KOPT-K1 (cell line): ENCODE measurements around the gene SCRG1.

Experiments used
- H3K27ac ChIP-seq: fragments of 200-600 bp; sonication (generic); 2 replicates; pipeline ENCODE4 v1.5.1; 2016; ENCODE audit warnings: antibody characterized with exemption, mild to moderate bottlenecking, low read depth, low read length; ENCODE audit not compliant: poor library complexity, severe bottlenecking
- H3K36me3 ChIP-seq: fragments of 200-600 bp; sonication (generic); 2 replicates; pipeline ENCODE4 v1.5.1; 2017; ENCODE audit warnings: antibody characterized with exemption, mild to moderate bottlenecking, low read length, moderate library complexity; ENCODE audit not compliant: insufficient read depth
- H3K9me3 ChIP-seq: fragments of 200-600 bp; sonication (generic); 2 replicates; pipeline ENCODE4 v1.5.1; 2017; ENCODE audit warnings: antibody characterized with exemption, low read length, mild to moderate bottlenecking; ENCODE audit not compliant: insufficient read depth, poor library complexity, severe bottlenecking

The SCRG1 gene

GRCh38 chr4:173398779-173399415, at the start of gene SCRG1:
TSS of gene SCRG1 (minus strand) at chr4:173399116. CDS start at chr4:173391414, 7,702 bp downstream.
- Histone ChIP-seq H3K27ac (no peak within 1 kb of the TSS), H3K9me3 (no peaks in the 10 kb centered on the region), H3K36me3 (0 out of 2 replicates have a peak, but pooled peaks cover 4% of the 10 kb centered on the region)

- H3K27ac ChIP-seq, result no peak overlapping the region
- no peaks in the 10 kb centered on the region for H3K9me3 ChIP-seq
- H3K36me3 ChIP-seq, result no peaks in the 10 kb centered on the region
Observed at GRCh38 chr4:173448103-173448502, 49.2 kb upstream of the SCRG1 start.

DNA sequence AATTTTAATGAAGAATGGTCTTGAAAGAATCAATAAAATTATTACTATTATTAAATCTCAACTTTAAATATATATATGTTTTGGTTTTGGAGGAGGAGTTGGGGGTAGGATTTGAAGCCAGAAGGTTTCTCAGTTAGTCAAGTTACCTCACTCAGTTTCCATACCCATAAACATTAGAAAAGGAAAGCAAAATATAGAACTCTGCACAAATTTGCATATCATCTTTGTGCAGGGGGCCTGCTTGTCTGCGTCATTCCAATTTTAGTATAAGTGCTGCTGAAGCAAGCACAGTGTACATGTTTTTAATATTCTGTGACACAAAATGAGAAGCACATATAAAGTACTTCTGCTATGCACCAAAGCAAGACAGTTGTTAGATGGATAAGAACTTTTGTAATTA, 47.5 kb upstream of the SCRG1 start:
- no peaks in the 10 kb centered on the region for H3K9me3 ChIP-seq
- no peaks in the 10 kb centered on the region for H3K36me3 ChIP-seq
- no peak overlapping the region for H3K27ac ChIP-seq

DNA sequence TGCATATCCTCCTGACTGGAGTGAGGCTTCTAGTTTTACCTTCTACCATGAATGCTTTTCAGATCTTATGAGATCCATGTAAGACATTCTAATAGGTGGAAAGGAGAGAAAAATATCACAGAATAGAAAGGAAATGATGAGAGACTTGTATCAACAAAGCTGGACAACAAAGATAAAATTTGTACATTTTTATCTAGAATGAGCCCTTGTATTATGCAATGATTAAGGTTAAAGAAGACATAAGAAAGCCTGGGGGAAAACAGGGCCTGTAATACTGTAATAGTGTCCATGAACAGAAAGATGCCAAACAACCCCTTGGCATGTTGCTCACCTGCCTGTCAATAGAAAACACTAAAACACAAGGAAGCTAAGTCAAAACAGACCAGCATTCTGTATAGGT, 44.2 kb upstream of the SCRG1 start:
- Histone ChIP-seq H3K9me3 (no peaks in the 10 kb centered on the region), H3K36me3 (no peaks in the 10 kb centered on the region), H3K27ac (no peak overlapping the region)

- Histone ChIP-seq H3K36me3 (no peaks in the 10 kb centered on the region), H3K9me3 (no peaks in the 10 kb centered on the region), H3K27ac (no peak overlapping the region)
Observed at GRCh38 chr4:173442223-173442932, 43.5 kb upstream of the SCRG1 start.

DNA sequence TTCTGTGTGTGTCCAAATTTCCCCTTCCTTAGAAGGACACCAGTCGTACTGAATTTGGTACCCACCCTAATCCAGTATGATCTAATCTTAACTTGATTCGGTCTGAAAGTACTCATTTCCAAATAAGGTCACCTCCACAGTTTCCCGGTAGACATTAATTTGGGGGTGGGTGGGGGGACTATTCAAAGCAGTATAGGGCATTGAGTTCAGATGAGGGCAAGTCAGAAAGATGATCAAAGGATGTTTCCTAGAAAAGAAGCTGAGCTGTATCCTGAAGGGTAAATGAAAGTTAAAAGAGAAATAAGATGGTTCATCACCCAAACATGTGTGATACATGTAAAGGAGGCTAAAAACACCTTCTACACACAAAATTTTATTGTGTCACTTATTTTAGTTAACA, 42.0 kb upstream of the SCRG1 start:
- Histone ChIP-seq H3K9me3 (no peaks in the 10 kb centered on the region), H3K36me3 (no peaks in the 10 kb centered on the region), H3K27ac (no peak overlapping the region)

DNA sequence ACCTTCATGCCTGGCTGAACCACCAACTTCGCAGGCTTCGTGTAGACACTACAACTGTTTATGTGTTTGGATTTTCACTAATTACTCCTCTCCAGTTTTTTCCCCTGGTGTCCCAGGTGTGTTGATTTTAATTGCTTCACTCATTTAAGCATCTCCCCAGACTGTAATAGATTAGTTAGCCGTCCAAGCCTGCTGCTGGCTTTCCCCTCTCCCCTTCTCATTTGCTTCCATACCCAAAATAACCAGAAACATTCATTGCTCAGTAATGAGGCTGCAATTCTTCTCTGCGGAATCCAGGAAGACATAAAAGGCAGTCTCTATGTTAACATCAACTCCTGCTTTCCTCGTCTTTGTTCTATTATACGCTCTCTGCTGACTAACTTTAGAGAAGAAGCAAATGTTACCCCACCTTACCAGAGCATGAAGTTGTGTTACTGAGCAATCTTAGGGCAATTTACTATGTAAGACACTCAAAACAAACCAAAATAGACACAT, 37.9 kb upstream of the SCRG1 start:
- H3K36me3 ChIP-seq, result no peaks in the 10 kb centered on the region
- H3K9me3 ChIP-seq, result no peaks in the 10 kb centered on the region
- H3K27ac ChIP-seq, result no peak overlapping the region

DNA sequence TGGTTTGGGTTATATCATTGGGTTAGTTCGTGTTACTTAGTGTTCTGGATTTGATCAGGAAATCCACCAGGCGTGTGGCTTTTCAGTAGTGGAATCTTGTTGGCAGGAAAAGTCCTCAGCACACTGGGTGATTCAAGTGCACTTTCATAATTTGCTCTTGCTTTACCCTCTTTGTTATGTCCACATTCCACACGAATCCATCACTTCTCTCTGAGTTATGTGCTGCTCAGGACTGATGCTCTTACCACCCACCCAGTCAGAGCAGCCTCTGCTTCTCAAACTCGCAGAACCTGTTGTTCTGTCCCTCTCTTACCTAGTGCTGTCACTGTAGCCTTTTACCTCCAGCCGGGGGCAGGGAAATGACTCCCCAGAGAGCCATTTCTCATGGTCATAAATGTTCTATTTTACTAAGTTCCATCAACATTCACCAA, 37.2 kb upstream of the SCRG1 start:
- Histone ChIP-seq H3K36me3 (no peaks in the 10 kb centered on the region), H3K27ac (no peak overlapping the region), H3K9me3 (no peaks in the 10 kb centered on the region)

GRCh38 chr4:173434231-173434630, 35.3 kb upstream of the SCRG1 start:
- Histone ChIP-seq H3K9me3 (no peaks in the 10 kb centered on the region), H3K36me3 (no peaks in the 10 kb centered on the region), H3K27ac (no peak overlapping the region)

DNA sequence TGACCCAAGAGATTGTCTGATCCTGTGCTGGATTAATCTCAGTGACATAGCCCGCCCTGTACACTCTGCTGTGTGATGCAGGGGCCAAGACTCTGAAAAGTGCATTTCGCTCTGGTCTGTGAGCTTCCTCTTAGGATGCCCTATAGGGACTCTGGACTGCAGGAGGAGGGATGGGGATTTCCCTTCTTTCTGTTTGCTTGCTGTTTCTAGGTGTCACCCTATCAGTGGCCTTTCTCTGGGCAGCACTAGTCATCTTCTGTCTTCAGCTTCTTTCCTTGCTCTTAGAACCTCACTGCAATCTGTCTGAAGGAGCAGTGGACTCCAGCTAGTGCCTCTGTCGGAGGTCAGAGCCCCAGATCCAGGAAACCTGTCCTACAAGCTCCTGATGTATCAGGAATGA, 34.5 kb upstream of the SCRG1 start:
- H3K36me3 ChIP-seq, result no peaks in the 10 kb centered on the region
- no peaks in the 10 kb centered on the region for H3K9me3 ChIP-seq
- no peak overlapping the region for H3K27ac ChIP-seq

GRCh38 chr4:173432430-173432829, 33.5 kb upstream of the SCRG1 start:
- no peak overlapping the region for H3K27ac ChIP-seq
- H3K9me3 ChIP-seq, result no peaks in the 10 kb centered on the region
- H3K36me3 ChIP-seq, result no peaks in the 10 kb centered on the region

GRCh38 chr4:173426064-173426463, 27.1 kb upstream of the SCRG1 start:
- H3K27ac ChIP-seq, result no peak overlapping the region
- H3K36me3 ChIP-seq, result no peaks in the 10 kb centered on the region
- no peaks in the 10 kb centered on the region for H3K9me3 ChIP-seq

DNA sequence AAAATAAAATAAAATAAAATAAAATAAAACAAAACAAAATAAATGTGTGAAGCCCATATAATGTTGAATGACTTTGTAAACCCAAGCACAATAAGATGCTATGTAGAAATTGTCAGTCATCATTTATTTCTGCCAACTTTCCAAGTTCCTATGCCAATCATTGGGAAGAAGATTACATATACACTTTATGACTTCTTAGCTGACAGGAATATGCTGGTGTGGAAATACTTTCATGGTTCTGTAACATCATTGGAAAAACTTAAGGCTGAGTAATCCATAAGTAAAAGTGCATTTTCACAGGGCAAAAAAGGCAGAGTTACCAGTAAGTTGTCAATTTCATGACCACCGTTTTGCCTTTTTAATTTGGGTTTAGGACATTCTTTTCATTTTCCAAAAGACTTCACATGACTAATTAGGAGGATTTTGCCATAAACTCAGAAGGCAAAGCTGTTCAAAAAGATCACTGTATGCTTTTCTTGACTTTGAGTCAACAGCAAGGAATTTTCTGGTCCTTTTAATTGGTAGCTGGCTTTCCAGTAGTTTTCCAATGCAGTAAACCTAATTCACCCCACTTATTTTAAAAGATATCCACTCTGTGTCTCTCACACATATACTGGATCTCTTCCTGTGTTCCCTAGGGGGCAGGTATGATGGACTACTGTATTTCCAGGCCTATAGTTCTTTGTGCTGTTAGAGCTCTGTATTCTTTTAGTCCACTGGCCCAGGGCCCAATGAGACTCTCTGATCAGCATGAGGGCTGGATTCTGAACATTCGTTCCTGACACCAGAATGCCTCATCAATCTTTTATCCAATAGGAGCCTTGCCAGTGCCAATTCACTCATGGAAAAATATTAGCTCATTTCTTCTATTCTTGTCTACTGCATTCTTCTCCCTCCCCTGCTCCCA, 26.2 kb upstream of the SCRG1 start:
- Histone ChIP-seq H3K36me3 (no peaks in the 10 kb centered on the region), H3K27ac (no peak overlapping the region), H3K9me3 (no peaks in the 10 kb centered on the region)

DNA sequence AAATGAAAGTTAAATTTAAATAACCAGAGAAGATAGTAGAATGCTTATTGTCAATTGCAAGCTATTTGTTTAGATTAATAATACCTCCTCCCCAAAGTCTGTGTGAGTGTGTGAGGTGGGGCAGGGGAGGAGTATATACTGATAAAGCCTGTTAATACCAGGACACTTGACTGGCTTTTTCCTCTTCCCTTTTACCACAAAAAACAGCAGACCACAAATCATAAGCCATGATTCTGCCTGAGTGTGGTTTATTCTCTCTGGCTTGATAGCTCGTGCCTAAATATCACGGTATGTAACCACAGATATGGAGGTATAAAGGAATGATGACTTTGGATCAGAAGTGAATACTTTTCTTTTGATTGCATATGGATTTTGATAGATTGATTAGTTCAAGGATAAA, 21.9 kb upstream of the SCRG1 start:
- no peak overlapping the region for H3K27ac ChIP-seq
- no peaks in the 10 kb centered on the region for H3K36me3 ChIP-seq
- no peaks in the 10 kb centered on the region for H3K9me3 ChIP-seq

GRCh38 chr4:173420324-173420752, 21.4 kb upstream of the SCRG1 start:
- no peaks in the 10 kb centered on the region for H3K9me3 ChIP-seq
- H3K36me3 ChIP-seq, result no peaks in the 10 kb centered on the region
- H3K27ac ChIP-seq, result no peak overlapping the region
